OCI-LY7 (cell line): ENCODE data around the gene TNS3.

Source experiments
- EZH2phosphoT487 ChIP-seq: fragments of 200-600 bp; sonication (generic); IDR thresholded peaks from 2 replicates; pipeline ENCODE4 v1.6.1; 2018; ENCODE audit warnings: low read depth, borderline replicate concordance, mild to moderate bottlenecking, mixed run types, antibody characterized with exemption, low read length, moderate library complexity, mixed read lengths
- TF ChIP-seq, protein P1 (sequence below): fragments of 200-600 bp; sonication (generic); conservative IDR thresholded peaks from 2 replicates; pipeline ENCODE4 v1.5.1; 2014; ENCODE audit warnings: mild to moderate bottlenecking, antibody characterized with exemption, low read length, moderate library complexity, mixed read lengths

DNA sequence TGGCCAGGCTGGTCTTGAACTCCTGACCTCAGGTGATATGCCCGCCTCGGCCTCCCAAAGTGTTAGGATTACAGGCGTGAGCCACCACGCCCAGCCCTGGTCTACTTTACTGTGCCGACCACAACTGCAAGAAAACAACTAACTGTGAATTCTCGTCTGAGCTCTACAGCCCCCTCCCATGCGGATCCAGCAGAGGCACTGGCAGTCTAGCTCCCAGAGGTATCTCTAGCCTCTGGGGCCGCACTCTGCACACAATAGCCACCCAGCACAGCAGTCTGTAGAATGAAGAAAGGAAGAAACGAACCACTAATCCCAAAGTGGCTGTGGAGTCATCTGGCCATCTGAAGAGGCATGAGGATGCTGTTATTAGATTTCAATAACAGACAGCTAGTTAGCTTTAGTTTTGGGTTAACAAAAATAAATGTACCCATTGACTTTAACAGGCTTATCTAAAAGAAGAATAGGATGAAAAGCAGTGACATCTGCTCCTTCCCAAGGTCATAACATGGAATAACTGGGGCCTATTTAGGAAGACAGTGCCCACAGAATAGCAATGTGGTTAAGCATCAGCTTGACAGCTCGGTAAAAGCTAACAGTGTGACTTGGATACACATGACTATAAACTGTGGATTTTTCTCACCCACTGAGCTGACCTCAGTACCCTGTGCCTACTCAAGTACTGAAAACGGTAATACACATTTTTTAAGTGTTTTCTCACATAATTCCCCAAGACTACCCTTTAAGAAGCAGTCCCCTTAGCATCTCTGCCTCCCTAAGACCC lies 131.9 kb downstream of the TNS3 start:
- TF ChIP-seq, protein P1, sequence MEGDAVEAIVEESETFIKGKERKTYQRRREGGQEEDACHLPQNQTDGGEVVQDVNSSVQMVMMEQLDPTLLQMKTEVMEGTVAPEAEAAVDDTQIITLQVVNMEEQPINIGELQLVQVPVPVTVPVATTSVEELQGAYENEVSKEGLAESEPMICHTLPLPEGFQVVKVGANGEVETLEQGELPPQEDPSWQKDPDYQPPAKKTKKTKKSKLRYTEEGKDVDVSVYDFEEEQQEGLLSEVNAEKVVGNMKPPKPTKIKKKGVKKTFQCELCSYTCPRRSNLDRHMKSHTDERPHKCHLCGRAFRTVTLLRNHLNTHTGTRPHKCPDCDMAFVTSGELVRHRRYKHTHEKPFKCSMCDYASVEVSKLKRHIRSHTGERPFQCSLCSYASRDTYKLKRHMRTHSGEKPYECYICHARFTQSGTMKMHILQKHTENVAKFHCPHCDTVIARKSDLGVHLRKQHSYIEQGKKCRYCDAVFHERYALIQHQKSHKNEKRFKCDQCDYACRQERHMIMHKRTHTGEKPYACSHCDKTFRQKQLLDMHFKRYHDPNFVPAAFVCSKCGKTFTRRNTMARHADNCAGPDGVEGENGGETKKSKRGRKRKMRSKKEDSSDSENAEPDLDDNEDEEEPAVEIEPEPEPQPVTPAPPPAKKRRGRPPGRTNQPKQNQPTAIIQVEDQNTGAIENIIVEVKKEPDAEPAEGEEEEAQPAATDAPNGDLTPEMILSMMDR, result no peak
- TF ChIP-seq EZH2phosphoT487, result no peak
